ENCODE results near the gene ZNF736. TPM values are rescaled to one million over a fixed set of nuclear protein-coding genes. Genes with fewer than 3 reads are reported as not detected.

The ZNF736 gene
- total RNA-seq, 1 donor from 2014 or later, result 11.3 TPM

DNA sequence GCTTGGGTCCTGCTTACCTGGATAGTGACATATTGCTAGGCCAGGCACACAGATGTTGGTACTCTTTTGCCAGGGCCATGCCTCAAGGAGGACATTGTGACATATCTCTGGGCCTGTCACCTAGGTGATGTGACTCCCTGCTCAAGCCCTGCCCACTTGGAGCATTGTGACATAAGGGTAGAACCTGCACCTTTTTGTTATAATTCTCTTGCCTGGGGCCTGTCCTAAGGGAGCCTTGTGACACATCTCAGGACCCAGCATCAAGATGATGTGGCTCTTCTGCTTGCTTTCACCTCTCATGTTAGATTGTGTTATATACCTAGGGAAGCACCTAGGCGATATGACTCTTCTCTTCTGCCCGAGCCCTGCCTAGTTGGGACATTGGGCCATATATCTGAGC lies 57.4 kb downstream of the ZNF736 start:
- Histone ChIP-seq H3K36me3 (no peaks in the 10 kb centered on the region), H3K4me1 (no peaks in the 10 kb centered on the region), H3K4me3 (no peak overlapping the region), H3K27ac (no peak overlapping the region), H3K9me3 (peaks cover 8% of the 10 kb centered on the region), H3K27me3 (no peaks in the 10 kb centered on the region)
- TF ChIP-seq, protein P1, sequence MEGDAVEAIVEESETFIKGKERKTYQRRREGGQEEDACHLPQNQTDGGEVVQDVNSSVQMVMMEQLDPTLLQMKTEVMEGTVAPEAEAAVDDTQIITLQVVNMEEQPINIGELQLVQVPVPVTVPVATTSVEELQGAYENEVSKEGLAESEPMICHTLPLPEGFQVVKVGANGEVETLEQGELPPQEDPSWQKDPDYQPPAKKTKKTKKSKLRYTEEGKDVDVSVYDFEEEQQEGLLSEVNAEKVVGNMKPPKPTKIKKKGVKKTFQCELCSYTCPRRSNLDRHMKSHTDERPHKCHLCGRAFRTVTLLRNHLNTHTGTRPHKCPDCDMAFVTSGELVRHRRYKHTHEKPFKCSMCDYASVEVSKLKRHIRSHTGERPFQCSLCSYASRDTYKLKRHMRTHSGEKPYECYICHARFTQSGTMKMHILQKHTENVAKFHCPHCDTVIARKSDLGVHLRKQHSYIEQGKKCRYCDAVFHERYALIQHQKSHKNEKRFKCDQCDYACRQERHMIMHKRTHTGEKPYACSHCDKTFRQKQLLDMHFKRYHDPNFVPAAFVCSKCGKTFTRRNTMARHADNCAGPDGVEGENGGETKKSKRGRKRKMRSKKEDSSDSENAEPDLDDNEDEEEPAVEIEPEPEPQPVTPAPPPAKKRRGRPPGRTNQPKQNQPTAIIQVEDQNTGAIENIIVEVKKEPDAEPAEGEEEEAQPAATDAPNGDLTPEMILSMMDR (IDR thresholded peaks at IDR 0.05), result no peak
- TF ChIP-seq POLR2A (IDR thresholded peaks at IDR 0.05) (no peak), POLR2AphosphoS5 (IDR thresholded peaks at IDR 0.05; ENCODE audit: insufficient read depth in 1 of 2, low read depth in 1 of 2) (no peak)
- DNase-seq (ENCODE audit: extremely low spot score in 2 of 2), result no peak
- intact Hi-C loops (cut with DNase I), result no loop called here

DNA sequence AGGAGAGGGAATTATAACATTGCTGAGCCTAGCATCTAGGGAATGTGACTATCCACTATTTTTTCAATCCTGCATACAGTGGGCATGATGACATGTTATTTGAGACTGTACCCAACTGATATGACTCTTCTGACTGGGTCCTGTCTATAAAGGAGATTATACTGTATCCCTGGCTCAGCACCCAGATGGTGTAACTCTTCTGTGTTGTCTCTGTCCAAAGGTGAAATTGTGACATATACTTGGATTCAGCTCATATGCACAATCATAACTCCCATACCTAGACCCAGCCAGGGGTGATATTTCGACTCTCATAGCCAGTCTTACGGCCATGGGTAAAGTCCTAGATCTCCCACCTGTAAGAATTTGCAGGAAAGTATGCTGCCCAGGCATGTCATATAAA lies 59.3 kb downstream of the ZNF736 start:
- Histone ChIP-seq H3K36me3 (no peaks in the 10 kb centered on the region), H3K27me3 (no peaks in the 10 kb centered on the region), H3K9me3 (no peaks in the 10 kb centered on the region), H3K27ac (no peak overlapping the region), H3K4me1 (no peaks in the 10 kb centered on the region), H3K4me3 (no peak overlapping the region)
- intact Hi-C loops (cut with DNase I), result no loop called here
- TF ChIP-seq, protein P1 (IDR thresholded peaks at IDR 0.05), result no peak
- TF ChIP-seq POLR2AphosphoS5 (IDR thresholded peaks at IDR 0.05; ENCODE audit: insufficient read depth in 1 of 2, low read depth in 1 of 2) (no peak), POLR2A (IDR thresholded peaks at IDR 0.05) (no peak)
- no peak for DNase-seq (ENCODE audit: extremely low spot score in 2 of 2)

DNA sequence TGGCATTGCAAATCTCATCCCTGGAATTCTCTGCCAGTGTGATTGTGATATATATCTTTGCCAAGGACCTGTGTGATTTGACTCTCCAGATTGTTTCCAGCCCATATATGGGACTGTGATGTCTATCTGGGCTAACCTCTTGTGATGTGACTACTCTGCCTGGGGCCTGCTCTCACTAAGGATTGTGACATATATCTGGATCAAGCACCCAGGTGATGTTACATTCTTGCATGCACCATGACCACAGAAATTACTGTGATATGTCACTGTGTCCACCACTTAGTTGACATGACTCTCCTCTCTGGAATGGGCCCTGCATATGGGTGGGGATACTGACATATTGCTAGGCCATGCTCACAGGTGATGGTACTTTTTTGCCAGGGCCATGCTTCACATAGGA lies 86.6 kb downstream of the ZNF736 start:
- Histone ChIP-seq H3K36me3 (no peaks in the 10 kb centered on the region), H3K27me3 (no peaks in the 10 kb centered on the region), H3K27ac (no peak overlapping the region), H3K9me3 (no peaks in the 10 kb centered on the region), H3K4me3 (no peak overlapping the region), H3K4me1 (no peaks in the 10 kb centered on the region)
- DNase-seq (ENCODE audit: extremely low spot score in 2 of 2), result no peak
- intact Hi-C loops (cut with DNase I), result no loop called here
- TF ChIP-seq, protein P1 (IDR thresholded peaks at IDR 0.05), result no peak
- no peak for TF ChIP-seq POLR2AphosphoS5 (IDR thresholded peaks at IDR 0.05; ENCODE audit: insufficient read depth in 1 of 2, low read depth in 1 of 2)
- no peak for TF ChIP-seq POLR2A (IDR thresholded peaks at IDR 0.05)

Other genes with a start within 250 kb of the ZNF736 start
- not detected for gene ZNF735, start 106.8 kb upstream of the ZNF736 start, total RNA-seq
- not detected for gene ZNF679, start 85.5 kb upstream of the ZNF736 start, total RNA-seq
- gene ZNF680, start 249.1 kb downstream of the ZNF736 start, total RNA-seq, result 22.1 TPM

All from vagina (tissue), 2 donors.